Loucy (cell line): ENCODE measurements around the gene NCKAP5.

ENCODE experiments used
- H2AFZ ChIP-seq: fragments of 200-600 bp; sonication (generic); 2 replicates; pipeline ENCODE4 v1.6.0; 2016; ENCODE audit warnings: antibody characterized with exemption, mild to moderate bottlenecking, low read length, moderate library complexity
- H3F3A ChIP-seq: fragments of 200-600 bp; 2 replicates; pipeline ENCODE4 v1.6.0; 2016; ENCODE audit warnings: antibody characterized with exemption, low read depth, mild to moderate bottlenecking
- H3K27me3 ChIP-seq: fragments of 200-600 bp; sonication (generic); 2 replicates; pipeline ENCODE4 v1.6.1; 2014; ENCODE audit warnings: low read length, mild to moderate bottlenecking; ENCODE audit not compliant: insufficient read depth, poor library complexity, severe bottlenecking
- H3K36me3 ChIP-seq: fragments of 200-600 bp; sonication (generic); 2 replicates; pipeline ENCODE4 v1.6.1; 2016; ENCODE audit warnings: low read length; ENCODE audit not compliant: insufficient read depth
- H3K4me1 ChIP-seq: fragments of 200-600 bp; sonication (generic); 2 replicates; pipeline ENCODE4 v1.5.1; 2014; ENCODE audit warnings: low read length, mild to moderate bottlenecking; ENCODE audit not compliant: insufficient read depth, poor library complexity, severe bottlenecking
- H3K4me2 ChIP-seq: fragments of 200-600 bp; sonication (generic); 2 replicates; pipeline ENCODE4 v1.6.0; 2014; ENCODE audit warnings: antibody characterized with exemption, low read length, low read depth, mild to moderate bottlenecking; ENCODE audit not compliant: poor library complexity, severe bottlenecking
- H3K4me3 ChIP-seq: fragments of 200-600 bp; sonication (generic); 2 replicates; pipeline ENCODE4 v1.5.1; 2014; ENCODE audit warnings: low read length, mild to moderate bottlenecking, mixed read lengths; ENCODE audit not compliant: poor library complexity, severe bottlenecking
- H3K79me2 ChIP-seq: fragments of 200-600 bp; sonication (generic); 2 replicates; pipeline ENCODE4 v1.6.1; 2014; ENCODE audit warnings: low read length; ENCODE audit not compliant: insufficient read depth
- H3K9ac ChIP-seq: fragments of 200-600 bp; sonication (generic); 2 replicates; pipeline ENCODE4 v1.6.0; 2014; ENCODE audit warnings: mild to moderate bottlenecking, low read depth, low read length, moderate library complexity; ENCODE audit not compliant: poor library complexity, severe bottlenecking
- H3K9me2 ChIP-seq: fragments of 200-600 bp; sonication (generic); replicated peaks from 2 replicates; pipeline ENCODE4 v1.6.1; 2016; ENCODE audit warnings: low read depth, low read length, mixed read lengths
- H3K9me3 ChIP-seq: fragments of 200-600 bp; sonication (generic); 2 replicates; pipeline ENCODE4 v1.6.1; 2014; ENCODE audit warnings: mild to moderate bottlenecking, antibody characterized with exemption, low read length, low read depth; ENCODE audit not compliant: insufficient read depth
- H4K20me1 ChIP-seq: fragments of 200-600 bp; sonication (generic); 2 replicates; pipeline ENCODE4 v1.6.0; 2014; ENCODE audit warnings: antibody characterized with exemption, low read length, mild to moderate bottlenecking; ENCODE audit not compliant: insufficient read depth, poor library complexity, severe bottlenecking
- EZH2phosphoT487 ChIP-seq: fragments of 200-600 bp; IDR thresholded peaks from 2 replicates; pipeline ENCODE4 v1.6.1; 2018; ENCODE audit warnings: antibody characterized with exemption, mild to moderate bottlenecking, moderate library complexity, borderline replicate concordance
- TF ChIP-seq, protein P1 (sequence below): fragments of 200-600 bp; sonication (generic); conservative IDR thresholded peaks from 2 replicates; pipeline ENCODE4 v1.5.1; 2014; ENCODE audit warnings: mild to moderate bottlenecking, antibody characterized with exemption, low read length

NCKAP5 gene

GRCh38 chr2:132949108-132949507, 619.2 kb downstream of the NCKAP5 start:
- Histone ChIP-seq H4K20me1 (no peaks in the 10 kb centered on the region), H2AFZ (no peak overlapping the region), H3K79me2 (no peaks in the 10 kb centered on the region), H3K36me3 (no peaks in the 10 kb centered on the region), H3K9me3 (no peaks in the 10 kb centered on the region), H3K9me2 (no peaks in the 10 kb centered on the region), H3K4me2 (no peak overlapping the region), H3K4me3 (no peak overlapping the region), H3F3A (no peaks in the 10 kb centered on the region), H3K4me1 (no peaks in the 10 kb centered on the region), H3K9ac (no peak overlapping the region), H3K27me3 (no peaks in the 10 kb centered on the region)
- TF ChIP-seq EZH2phosphoT487 = no peak
- TF ChIP-seq, protein P1, sequence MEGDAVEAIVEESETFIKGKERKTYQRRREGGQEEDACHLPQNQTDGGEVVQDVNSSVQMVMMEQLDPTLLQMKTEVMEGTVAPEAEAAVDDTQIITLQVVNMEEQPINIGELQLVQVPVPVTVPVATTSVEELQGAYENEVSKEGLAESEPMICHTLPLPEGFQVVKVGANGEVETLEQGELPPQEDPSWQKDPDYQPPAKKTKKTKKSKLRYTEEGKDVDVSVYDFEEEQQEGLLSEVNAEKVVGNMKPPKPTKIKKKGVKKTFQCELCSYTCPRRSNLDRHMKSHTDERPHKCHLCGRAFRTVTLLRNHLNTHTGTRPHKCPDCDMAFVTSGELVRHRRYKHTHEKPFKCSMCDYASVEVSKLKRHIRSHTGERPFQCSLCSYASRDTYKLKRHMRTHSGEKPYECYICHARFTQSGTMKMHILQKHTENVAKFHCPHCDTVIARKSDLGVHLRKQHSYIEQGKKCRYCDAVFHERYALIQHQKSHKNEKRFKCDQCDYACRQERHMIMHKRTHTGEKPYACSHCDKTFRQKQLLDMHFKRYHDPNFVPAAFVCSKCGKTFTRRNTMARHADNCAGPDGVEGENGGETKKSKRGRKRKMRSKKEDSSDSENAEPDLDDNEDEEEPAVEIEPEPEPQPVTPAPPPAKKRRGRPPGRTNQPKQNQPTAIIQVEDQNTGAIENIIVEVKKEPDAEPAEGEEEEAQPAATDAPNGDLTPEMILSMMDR = no peak

DNA sequence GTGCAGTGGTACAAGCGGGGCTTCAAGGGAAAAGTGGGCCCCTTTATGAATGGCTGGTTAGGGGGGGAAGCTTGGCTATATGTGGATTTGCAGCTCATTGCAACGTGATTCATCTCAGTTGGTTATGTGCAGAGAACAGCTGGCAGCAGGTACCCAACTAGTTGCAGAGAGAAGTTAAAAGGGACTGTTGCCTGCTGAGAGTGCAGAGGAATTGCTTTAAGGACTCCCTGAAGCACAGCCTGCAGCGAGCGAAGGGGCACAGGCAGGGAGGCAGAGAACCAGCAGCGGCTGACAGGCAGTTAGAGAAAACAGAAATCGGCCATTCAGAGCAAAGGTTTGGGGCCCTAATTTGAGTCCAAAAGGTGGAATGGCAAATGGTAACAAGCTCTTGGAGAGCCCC, 620.1 kb downstream of the NCKAP5 start:
- no peak overlapping the region for H3K4me3 ChIP-seq
- H3K27me3 ChIP-seq = no peaks in the 10 kb centered on the region
- H3K4me2 ChIP-seq = no peak overlapping the region
- no peak overlapping the region for H2AFZ ChIP-seq
- H3K9ac ChIP-seq = no peak overlapping the region
- H3K9me2 ChIP-seq = no peaks in the 10 kb centered on the region
- H3K79me2 ChIP-seq = no peaks in the 10 kb centered on the region
- H3K9me3 ChIP-seq = no peaks in the 10 kb centered on the region
- no peaks in the 10 kb centered on the region for H3K36me3 ChIP-seq
- H3K4me1 ChIP-seq = no peaks in the 10 kb centered on the region
- no peak for TF ChIP-seq EZH2phosphoT487
- TF ChIP-seq, protein P1 = no peak
- H4K20me1 ChIP-seq = no peaks in the 10 kb centered on the region
- no peaks in the 10 kb centered on the region for H3F3A ChIP-seq

DNA sequence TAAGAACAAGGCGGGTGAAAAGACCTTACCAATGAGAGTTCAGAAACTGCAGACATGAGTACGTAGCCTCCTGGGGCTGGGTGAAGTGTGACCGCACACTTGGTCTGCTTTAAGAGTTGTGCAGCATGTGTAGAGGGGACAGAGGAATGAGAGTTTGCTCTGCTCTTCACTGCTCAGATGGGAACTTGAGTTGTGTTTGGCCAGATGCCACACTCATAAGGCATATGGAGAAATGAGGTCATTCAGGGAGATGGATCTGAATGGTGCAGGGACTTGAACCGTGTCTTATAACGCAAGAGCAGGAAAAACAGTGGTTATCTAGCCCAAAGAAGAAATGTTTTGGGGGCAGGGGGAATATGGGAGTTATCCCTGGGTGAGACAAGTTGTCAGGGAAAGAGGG, 624.4 kb downstream of the NCKAP5 start:
- Histone ChIP-seq H3K4me1 (no peaks in the 10 kb centered on the region), H3K36me3 (no peaks in the 10 kb centered on the region), H3K4me2 (no peak overlapping the region), H3K27me3 (no peaks in the 10 kb centered on the region), H2AFZ (no peak overlapping the region), H3K79me2 (no peaks in the 10 kb centered on the region), H3K9me3 (no peaks in the 10 kb centered on the region), H3F3A (no peaks in the 10 kb centered on the region), H3K9ac (no peak overlapping the region), H3K9me2 (no peaks in the 10 kb centered on the region), H4K20me1 (no peaks in the 10 kb centered on the region), H3K4me3 (no peak overlapping the region)
- TF ChIP-seq EZH2phosphoT487 = no peak
- TF ChIP-seq, protein P1 = no peak
